ENCODE data around the gene MAP3K15. TPM values are rescaled to one million over a fixed set of nuclear protein-coding genes. Genes with fewer than 3 reads are reported as not detected.

MAP3K15 gene
- total and polyA plus RNA-seq, 2 of the 13 experiments (the other 11 are each of a cell fraction or from before 2014, with no cell fraction given): 3.9 to 6.4 TPM

GRCh38 chrX:19354625-19355024, 160.7 kb downstream of the MAP3K15 start (continued):
- TF ChIP-seq HNF4A (CRISPR knock-in tag; IDR thresholded peaks at IDR 0.05) (no peak), NR2F6 (IDR thresholded peaks at IDR 0.05) (no peak), NR2F6 (CRISPR knock-in tag; IDR thresholded peaks at IDR 0.05) (no peak), POGK (CRISPR knock-in tag; conservative IDR thresholded peaks at IDR 0.05) (no peak)

GRCh38 chrX:19350941-19351384, 164.3 kb downstream of the MAP3K15 start:
- no peaks in the 10 kb centered on the region for H3K27me3 ChIP-seq (ENCODE audit: control insufficient read depth in 1 of 2, insufficient read depth in 2 of 2, low read length in 2 of 2)
- no peak overlapping the region for H2AFZ ChIP-seq (ENCODE audit: low read length)
- H3K9me3 ChIP-seq (ENCODE audit: low read length): no peaks in the 10 kb centered on the region
- WGBS (ENCODE audit: low lambda C conversion rate): 92% methylated on average over 8 of the region's 8 CpGs
- H3K27ac ChIP-seq (ENCODE audit: extremely low read length, insufficient read depth, low read length): no peak overlapping the region
- no peak for DNase-seq (ENCODE audit: low spot score)
- CTCF ChIA-PET (ENCODE audit: low intra/inter-chr PET ratio, low total read pairs): no interaction called here
- POLR2A ChIA-PET: no interaction called here
- H3K4me2 ChIP-seq (ENCODE audit: low read depth, low read length): no peak overlapping the region
- no TSS peak for BruUV-seq (replicated peaks)
- H3K36me3 ChIP-seq (replicated peaks in 1 of 2; ENCODE audit: control insufficient read depth in 1 of 2, insufficient read depth in 2 of 2, low read length in 2 of 2): peaks cover 2 to 37% of the 10 kb centered on the region in 2 experiments
- no peak overlapping the region for H3K4me3 ChIP-seq (replicated peaks in 1 of 3; ENCODE audit: insufficient read depth in 1 of 3, low read depth in 2 of 3, low read length in 3 of 3)
- no peaks in the 10 kb centered on the region for H4K20me1 ChIP-seq (ENCODE audit: insufficient read depth, low read length)
- H3K9ac ChIP-seq (ENCODE audit: insufficient read depth, low read depth, low read length): no peak overlapping the region
- peaks cover 17% of the 10 kb centered on the region for H3K79me2 ChIP-seq (ENCODE audit: insufficient read depth, low read length)
- 0 out of 2 replicates have a peak, but pooled peaks cover 4% of the 10 kb centered on the region for H3K4me1 ChIP-seq (ENCODE audit: insufficient read depth, low read length)
- intact Hi-C loops (cut with micrococcal nuclease; ENCODE audit: unreplicated experiment): no loop called here
- ATAC-seq: no peak
- FAIRE-seq: no peak
- in situ Hi-C loops (cut with HindIII; ENCODE audit: extremely low pct_ligation_motif_present, low pct_unique_long_range_greater_than_20kb): no loop called here
- TF ChIP-seq SP5 (CRISPR knock-in tag; IDR thresholded peaks at IDR 0.05; ENCODE audit: borderline replicate concordance, low read depth): no peak
- no peak for TF ChIP-seq ZNF547 (CRISPR knock-in tag; IDR thresholded peaks at IDR 0.05)
- no peak for TF ChIP-seq ZNF138 (CRISPR knock-in tag; IDR thresholded peaks at IDR 0.05; ENCODE audit: low read depth)
- no peak for TF ChIP-seq MLLT10 (CRISPR knock-in tag; IDR thresholded peaks at IDR 0.05)
- no peak for TF ChIP-seq ZNF383 (CRISPR knock-in tag; IDR thresholded peaks at IDR 0.05; ENCODE audit: borderline replicate concordance)
- TF ChIP-seq THYN1 (CRISPR knock-in tag; IDR thresholded peaks at IDR 0.05; ENCODE audit: borderline replicate concordance, low read depth): no peak
- TF ChIP-seq PRDM10 (CRISPR knock-in tag; IDR thresholded peaks at IDR 0.05; ENCODE audit: low read depth): no peak
- TF ChIP-seq MXI1 (IDR thresholded peaks at IDR 0.05; ENCODE audit: borderline replicate concordance, low read depth, low read length): no peak
- TF ChIP-seq ZNF501 (CRISPR knock-in tag; IDR thresholded peaks at IDR 0.05): no peak
- TF ChIP-seq ZBTB7B (CRISPR knock-in tag; IDR thresholded peaks at IDR 0.05): no peak
- TF ChIP-seq ZNF577 (CRISPR knock-in tag; IDR thresholded peaks at IDR 0.05; ENCODE audit: borderline replicate concordance, low read depth): no peak
- no peak for TF ChIP-seq ZBTB39 (CRISPR knock-in tag; IDR thresholded peaks at IDR 0.05)
- no peak for TF ChIP-seq MXD3 (CRISPR knock-in tag; IDR thresholded peaks at IDR 0.05)
